ENCODE results near the gene POLE.

The POLE gene

DNA sequence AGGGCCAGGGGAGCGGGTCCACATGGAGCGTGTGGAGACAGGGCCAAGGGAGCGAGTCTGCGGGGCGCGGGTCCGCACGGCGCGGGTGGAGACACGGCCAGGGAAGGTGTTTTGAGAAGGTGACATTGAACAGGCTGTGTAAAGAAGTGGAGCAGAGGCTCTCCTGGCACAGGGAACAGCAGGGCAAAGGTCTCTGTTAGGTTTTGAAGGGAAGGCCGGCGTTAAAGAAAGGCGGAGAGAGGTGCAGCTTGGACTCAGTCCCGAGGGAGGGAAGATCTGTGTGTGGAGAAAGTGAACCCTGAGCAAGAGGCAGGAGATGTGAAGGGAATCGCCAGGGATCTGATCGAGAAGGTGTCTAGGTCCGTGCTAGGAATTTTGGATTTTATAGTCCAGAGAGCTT, 2.1 kb upstream of the POLE start:
- no peak for DNase-seq (ENCODE audit: extremely low read depth in 1 of 2, low read depth in 1 of 2)

DNA sequence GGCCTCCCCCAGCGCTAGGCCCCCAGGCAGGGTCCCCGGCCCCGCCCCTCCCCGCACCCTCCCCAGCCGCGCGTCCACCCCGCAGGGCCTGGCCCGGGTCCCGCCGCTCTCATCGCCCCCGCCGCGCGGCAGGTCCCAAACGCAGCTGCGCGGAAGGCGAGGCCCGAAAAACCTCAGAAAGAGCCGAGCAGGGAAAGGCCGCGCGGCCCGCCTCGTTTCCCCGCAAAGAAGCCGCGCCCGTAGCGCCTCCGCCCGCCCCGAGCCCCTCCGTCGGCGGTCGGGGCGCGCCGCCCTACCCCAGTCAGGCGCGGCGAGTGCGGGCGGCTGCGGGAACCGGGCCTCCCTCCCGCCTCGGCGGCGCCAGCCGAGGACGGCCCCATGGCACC, 324 bp downstream of the POLE start:
- no peak for DNase-seq (ENCODE audit: extremely low read depth in 1 of 2, low read depth in 1 of 2)

DNA sequence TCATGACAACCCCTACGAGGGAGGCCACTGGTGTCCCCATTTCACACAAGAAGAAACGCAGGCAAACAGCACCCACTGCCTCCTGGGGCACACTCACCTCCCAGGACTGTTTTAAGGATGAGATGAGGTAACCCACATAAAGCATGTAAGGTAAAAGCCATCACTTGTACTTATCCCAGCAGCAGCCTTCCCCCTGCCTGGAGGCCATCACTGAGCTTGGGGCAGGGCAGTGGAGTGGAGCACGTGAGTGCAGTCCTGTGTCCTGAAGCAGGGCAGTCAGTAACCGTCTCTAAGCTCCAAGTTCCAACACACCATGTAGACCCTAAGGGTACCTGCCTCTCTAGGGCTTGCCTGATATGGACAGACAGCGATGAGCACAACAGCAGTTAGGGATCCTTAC, 1.7 kb downstream of the POLE start:
- no peak for DNase-seq (ENCODE audit: extremely low read depth in 1 of 2, low read depth in 1 of 2)

DNA sequence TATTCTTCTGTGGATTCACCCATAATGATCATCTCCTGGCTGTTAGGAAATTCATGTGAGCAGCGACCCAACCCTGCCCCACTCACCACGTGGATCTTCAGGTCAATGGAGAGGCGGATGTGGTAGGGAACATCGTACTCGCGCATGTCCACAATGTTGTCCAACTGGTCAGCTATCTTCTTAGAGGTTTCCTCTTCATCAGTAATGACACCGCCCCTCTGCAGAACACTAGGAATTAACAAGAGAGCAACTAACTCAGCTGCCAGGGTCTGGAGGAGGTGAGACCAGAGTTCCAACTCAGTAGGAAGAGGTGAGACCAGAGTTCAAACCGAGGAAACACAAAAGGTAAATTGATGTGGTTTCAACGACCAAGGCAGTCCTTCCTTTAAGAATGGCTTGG, 9.7 kb downstream of the POLE start:
- no peak for DNase-seq (ENCODE audit: extremely low read depth in 1 of 2, low read depth in 1 of 2)

DNA sequence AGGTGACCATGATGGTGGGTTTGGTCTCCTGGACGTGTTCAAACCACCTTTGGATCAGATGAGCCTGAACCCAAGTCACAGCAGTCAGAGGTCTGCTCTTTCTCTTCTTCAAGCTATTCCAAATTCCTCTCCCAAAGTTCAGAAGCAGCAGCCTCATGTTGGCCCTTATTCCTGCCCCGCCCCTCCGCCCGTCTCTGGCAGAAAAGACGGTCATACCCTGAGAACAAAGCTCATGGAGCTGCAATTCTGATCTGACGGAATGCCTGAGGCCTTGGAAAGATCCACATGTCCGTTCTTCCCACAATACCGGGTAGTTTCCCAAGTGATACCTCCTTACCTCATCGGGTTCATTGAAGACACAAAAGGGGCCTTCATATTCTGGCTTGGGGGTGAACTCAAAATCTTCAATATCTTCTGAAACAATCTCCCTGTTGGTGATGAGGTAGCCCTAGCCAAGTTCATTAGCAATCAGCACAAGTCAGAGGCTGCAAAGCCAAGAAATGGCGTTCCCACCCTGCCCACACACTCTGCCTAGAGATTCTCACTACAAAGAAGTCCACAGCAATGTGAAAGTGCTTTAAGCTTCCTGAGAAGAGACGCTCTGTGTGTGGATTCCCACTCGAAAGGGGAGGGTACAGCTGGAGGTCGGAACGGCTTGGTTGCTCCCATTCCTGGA, 11.2 kb downstream of the POLE start:
- no peak for DNase-seq (ENCODE audit: extremely low read depth in 1 of 2, low read depth in 1 of 2)

DNA sequence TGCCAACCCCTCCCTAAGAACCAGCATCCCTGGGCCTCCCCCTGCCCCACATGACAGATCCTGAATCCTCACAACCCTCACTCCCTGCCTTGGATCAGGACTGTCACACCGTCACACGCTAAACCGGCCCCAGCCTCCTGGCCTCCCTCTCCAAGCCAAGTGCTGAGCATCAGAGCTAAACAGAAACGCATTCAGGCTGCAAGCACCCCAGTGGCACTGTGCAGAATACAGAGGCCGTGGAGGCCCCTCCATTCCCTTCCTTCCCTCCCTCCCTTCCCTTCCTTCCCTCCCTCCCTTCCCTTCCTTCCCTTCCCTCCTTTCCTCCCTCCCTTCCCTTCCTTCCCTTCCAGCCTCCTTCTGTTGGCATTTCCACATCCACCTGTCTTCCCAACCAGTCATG, 12.6 kb downstream of the POLE start:
- DNase-seq (ENCODE audit: extremely low read depth in 1 of 2, low read depth in 1 of 2) = no peak

DNA sequence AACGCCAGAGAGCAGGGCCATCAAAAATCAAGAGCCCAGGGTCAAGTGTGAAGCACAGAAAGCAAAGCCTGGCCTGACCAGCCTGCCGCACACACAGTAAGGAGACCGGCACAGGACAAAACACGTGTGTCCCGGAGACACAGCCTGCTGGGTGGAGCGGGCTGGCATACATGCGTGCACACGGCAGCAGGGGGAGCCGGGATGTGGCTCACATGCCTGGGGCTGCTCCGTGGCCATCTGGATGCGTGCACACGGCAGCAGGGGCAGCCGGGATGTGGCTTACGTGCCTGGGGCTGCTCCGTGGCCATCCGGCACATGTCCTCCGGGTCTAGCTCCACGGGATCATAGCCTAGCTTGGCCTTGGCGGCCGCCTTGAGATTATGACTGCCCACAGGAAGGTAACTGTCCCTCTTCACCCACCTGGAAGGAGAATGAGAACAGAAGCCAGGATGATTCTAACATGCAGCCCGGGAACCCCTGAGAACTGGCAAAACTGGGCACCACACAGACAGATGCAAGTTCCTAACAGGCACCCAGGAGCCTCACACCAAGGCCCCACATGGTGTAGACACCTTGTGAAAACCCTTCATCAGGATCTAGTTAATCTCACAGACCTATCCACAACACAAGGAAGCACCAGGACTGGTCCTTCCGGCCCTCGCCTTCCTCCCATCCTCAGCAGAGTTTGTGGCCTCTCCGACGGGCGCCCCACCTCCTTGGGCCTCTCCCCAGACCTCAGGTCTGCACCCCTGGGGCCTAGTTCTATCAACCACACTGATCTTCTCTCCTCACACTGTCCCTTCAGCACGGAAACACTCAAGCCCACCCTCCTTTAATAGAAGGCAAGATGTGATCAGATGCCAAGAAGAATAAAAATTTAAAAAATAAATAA, 13.6 kb downstream of the POLE start:
- DNase-seq (ENCODE audit: extremely low read depth in 1 of 2, low read depth in 1 of 2) = no peak

DNA sequence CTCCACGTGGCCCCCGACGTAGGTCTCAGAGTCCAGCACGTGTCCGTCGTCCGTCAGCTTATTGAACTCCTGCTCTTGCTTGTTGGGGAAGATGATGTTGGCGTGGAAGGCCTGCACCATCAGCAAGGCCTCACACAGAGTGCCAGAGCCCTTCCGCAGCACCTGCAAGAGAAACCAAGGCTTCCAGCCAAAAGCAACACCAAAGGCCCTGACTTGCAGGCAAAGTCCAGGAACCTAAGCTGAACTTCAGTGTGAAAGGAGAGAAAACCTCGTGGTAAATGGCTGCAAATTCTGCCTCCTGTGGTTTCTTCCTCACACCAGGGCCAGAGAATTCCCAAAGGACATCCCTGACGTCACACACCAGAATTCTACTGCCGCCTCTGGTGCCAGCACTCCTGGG, 14.5 kb downstream of the POLE start:
- DNase-seq (ENCODE audit: extremely low read depth in 1 of 2, low read depth in 1 of 2) = no peak

DNA sequence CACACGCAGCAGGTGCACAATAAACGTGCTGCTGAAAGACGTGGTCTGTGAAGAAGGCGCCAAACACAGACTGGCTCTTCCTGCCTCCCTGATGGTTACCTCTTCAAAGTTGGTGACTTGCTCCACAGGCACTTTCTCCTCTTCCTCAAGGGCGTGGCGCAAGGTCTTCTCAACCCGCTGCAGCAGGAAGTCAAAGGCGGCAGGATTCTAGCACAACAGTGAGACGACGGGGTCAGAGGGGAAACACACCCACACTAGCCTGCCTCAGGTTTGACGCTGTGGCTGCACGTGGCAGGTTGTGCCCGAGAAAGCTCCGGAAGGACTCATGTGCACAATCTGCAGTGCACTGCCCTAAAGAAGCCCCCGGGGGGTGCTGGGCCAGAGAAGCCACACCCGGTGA, 15.0 kb downstream of the POLE start:
- no peak for DNase-seq (ENCODE audit: extremely low read depth in 1 of 2, low read depth in 1 of 2)

DNA sequence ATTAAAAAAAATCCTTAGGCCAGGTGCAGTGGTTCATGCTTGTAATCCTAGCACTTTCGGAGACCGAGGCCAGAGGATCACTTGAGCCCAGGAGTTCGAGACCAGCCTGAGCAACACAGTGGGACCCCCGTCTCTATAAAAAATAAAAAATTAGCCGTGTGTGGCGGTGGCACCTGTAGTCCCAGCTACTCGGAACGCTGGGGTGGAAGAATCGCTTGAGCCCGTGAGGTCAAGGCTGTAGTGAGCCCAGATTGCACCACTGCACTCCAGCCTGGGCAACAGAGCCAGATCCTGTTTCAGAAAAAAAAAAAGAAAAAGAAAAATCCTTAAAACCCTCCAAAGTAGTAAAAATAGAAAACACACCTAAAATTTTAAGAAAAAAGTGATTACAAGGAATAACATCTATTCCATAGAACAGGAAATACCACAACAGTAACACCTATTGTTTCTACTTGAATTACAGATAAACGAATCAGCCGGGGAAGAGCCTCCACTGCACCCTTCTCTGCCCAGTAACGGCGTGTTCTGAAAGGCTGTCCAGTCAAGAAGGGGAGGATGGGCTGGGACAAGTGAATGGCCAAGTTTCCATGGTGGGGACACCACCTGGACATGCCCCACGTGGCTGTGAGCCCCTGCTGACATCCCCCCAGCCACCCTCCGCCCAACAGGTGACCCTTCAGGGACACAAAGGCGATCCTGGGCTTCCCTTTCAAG, 17.8 kb downstream of the POLE start:
- DNase-seq (ENCODE audit: extremely low read depth in 1 of 2, low read depth in 1 of 2) = no peak

DNA sequence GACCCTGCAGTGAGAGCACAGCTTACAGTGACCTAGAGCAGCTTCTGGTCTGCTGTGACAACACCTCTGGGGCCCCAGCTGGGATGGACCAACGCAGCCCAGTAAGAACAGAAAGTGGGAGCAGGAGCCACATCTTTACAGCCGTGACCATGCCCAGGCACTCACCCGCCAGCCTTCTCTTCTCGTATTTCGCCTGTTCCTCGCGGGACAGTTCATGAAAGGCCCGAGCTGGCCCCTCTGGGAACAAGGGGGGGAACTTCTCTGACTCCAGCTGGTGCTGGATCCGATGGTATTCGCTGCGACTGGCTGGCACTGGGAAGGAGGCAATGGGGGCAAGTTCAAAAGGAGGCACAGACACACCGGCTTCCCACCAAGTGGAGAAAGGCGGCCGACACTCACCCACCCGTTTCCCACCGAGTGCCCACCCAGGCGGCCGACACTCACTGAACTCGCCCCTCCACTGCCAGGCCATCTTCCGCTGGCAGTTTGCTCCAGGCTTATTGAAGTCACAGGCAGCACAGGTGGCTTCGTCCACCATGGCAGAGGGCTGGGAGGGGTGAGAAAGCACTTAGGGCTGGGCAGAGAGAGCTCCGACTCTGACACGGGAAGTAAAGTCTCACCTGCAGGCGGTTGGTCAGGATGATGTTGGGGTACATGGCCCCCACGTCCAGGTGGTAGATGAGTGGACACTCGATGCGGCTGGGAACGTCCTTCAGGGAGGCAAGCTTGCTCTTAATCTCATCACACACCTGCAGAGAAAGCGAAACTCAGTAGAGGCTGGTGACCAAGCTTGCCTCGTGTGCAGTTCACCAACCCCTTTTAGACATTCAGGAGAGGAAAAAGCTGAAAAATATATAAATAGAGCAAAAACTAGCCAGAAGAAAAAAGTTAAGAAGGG, 18.7 kb downstream of the POLE start:
- DNase-seq (ENCODE audit: extremely low read depth in 1 of 2, low read depth in 1 of 2) = no peak

DNA sequence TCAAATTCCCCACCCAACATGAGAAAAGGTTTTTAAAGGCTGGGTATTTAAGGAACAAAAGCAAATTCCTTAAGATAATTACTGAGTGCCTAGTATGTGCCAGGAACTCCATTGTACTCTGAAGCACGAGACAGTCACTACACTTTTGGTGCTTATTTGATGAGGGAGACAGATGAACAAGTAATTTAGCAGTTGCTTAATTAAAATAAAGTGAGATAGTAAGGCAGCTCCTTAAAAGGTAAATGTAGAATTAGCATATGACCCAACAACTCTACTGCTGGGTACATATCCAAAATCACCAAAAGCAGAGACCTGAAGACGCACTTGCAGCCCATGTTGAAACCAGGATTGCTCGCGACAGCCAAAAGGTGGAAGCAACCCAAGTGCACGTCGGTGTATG, 21.3 kb downstream of the POLE start:
- no peak for DNase-seq (ENCODE audit: extremely low read depth in 1 of 2, low read depth in 1 of 2)

DNA sequence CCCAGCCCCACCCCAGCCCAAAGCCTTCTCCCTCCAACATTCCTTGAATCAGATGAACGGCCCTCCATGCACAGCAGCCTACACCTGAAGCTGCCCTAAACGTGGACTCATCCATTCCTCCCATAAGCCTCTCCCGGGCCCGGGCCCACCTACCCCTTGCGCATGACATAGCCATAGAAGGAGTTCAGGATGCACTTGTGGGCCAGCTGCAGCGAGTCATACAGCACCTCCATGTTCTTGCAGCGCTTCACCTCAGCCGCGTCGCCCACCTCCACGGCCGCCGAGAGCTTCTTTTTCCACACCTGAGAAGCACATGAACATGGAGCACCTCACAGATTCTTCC, 22.0 kb downstream of the POLE start:
- DNase-seq (ENCODE audit: extremely low read depth in 1 of 2, low read depth in 1 of 2) = no peak

DNA sequence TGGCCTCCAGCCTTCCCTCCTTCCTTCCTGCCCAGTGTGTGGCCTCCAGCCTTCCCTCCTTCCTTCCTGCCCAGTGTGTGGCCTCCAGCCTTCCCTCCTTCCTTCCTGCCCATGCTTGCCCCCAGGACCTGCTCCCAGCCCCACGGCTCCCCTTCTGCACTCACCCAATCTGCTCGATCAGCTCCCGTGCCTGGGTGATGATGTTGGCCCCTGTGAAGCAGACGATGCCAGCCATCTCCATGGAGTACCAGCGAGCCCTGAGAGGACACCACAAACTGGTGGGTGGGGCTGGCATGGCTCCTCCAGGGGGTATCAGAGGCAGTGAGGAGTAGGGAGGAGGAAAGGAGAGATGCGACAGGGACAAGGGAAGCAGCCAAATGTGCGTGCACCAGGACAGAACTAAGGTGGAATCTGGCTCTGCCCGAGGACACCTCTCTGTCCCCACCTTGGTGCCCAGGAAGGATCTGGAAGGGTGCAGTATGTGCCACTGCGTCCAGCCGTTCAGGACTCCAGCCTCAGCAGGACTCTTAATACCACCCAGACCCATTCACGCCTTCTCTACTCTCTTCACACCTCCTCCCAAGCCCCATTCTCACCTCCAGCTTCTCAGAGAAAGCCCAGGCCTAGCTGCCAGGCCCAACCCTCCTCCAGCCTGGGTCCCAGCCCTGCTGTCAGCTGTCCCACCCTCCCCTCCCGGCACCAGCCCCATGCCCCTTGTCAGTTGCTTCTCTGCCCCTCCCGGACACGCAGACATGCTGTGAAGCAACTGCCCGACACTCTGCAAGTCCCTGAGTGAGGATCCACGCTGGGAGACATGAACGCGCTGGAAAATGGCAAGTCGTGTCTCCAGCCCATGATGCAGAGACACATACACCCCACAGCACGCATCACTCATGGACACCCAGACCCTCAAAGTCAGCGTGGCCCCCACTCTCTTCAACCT, 22.7 kb downstream of the POLE start:
- no peak for DNase-seq (ENCODE audit: extremely low read depth in 1 of 2, low read depth in 1 of 2)

DNA sequence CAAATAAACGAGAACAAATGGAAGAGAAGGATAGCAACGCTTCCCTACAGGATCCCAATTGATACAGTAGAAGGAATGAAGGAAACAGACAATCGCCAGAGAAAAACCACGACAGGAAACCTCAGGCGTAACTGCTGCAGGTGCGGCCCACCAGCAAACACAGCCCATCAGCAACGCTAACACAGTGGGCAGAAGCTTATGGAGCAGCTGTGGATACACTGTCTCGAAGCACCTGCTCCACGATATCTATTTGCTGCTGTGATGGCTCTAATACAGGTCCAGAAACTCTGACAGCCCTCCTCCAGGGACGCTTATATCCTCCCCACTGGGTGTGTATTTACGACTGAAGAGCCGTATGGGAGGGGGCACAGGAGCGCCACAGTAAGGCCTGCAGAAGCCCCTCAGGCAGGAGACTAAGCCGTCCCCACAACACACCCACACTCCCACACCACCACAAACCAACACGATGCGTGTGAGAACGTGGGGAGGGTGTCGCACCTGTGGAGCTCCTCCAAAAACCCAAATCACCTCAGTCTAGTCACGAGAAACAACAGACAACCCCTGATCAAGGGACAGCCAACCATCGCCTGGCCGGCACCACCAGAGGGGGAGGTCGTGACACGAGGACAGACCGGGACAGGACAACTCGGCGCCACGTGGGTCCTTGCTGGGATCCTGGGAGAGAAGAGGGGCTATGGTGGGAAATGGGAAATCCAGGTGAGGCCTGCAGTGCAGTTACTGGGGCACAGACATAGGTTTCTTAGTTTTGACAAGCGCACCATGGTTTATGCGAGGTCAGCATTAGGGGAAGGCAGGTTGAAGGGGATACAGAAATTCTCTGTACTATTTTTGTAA, 24.0 kb downstream of the POLE start:
- DNase-seq (ENCODE audit: extremely low read depth in 1 of 2, low read depth in 1 of 2) = no peak

DNA sequence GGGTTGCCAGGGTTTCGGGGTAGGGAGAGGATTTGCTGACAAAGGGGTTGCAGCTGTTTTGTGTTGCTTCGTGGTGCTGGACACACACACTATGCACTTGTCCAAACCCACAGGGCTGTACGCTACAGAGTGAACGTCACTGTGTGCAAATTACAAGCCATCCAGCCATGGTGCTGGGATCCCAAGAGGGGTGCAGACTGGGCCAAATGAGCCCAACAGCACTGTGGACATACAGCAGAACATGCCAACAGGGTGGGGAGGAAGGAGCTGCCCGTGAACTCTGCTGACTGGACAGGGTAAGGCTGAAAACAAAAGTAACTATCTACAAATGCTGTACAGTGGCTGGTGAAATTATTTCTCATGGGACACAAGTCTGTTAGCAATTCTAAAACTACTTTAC, 25.2 kb downstream of the POLE start:
- no peak for DNase-seq (ENCODE audit: extremely low read depth in 1 of 2, low read depth in 1 of 2)

DNA sequence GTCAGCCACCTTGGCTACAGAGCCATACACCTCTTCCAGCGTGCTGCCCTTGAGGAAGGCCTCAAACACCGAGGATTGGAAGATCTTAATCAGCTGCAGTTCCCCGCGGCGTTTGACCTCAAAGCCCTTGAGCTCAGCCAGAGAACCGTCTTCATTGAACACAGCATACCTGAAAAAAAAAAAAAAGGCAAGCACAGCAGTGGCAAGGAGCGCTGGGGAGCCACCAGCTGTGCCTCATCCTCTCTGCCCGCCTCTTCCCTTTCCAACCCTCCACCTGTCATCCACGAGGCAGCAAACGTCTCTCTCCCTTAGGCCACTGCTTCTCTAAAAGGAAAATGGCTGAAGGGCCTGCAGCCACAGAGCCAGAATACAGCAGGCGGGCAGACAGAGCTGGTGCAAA, 26.1 kb downstream of the POLE start:
- DNase-seq (ENCODE audit: extremely low read depth in 1 of 2, low read depth in 1 of 2) = no peak

DNA sequence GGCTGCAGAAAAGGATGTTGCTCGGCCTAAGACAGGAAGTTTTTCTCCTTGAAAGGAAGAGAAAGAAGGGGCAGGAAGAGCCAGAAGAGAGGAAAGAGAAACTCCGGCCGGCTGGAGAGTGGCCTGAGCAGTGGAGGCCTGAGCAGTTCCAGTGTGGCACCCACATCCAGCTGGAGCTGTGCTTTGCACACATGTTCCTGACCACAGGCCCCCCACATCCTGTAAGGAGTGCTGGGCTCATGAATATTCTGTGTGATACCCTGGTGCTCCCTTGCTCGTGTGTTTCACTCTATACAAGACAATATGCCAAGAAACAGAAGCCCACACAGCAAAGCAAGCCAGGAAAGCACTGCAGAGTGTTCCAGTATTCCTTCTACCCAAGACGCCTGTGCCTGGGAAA, 27.1 kb downstream of the POLE start:
- DNase-seq (ENCODE audit: extremely low read depth in 1 of 2, low read depth in 1 of 2) = no peak

DNA sequence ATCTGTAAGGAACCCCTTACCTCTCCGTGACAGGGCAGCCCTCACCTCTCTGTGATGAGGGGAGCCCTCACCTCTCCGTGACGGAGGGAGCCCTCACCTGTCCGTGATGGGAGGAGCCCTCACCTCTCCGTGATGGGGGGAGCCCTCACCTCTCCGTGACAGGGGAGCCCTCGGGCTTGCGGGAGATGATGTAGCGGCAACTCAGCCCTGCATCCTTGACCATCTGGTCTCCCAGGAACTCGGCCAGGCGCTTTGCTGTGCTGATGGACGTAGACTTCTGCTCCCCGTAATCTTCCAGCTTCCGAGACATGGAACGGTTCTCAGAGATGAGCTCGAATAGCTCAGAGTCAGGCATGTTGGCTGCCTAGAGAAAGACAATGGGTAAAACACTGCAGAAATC, 28.0 kb downstream of the POLE start:
- no peak for DNase-seq (ENCODE audit: extremely low read depth in 1 of 2, low read depth in 1 of 2)
